Left ventricle myocardium inferior (tissue), 1 donor: ENCODE measurements around the gene EPB41L4A. TPM values are rescaled to one million over a fixed set of nuclear protein-coding genes. Genes with fewer than 3 reads are reported as not detected.

ENCODE experiments used
- DNase-seq: peaks from one replicate; pipeline ENCODE4 v3.0.0-alpha.2; 2020
- H3K27ac ChIP-seq: fragments of 200-600 bp; replicated peaks from 2 replicates; pipeline ENCODE4 v1.8.0; 2021
- H3K27me3 ChIP-seq: fragments of 200-600 bp; 2 replicates; pipeline ENCODE4 v1.8.0; 2021; ENCODE audit warnings: low read depth
- H3K36me3 ChIP-seq: fragments of 200-600 bp; 2 replicates; pipeline ENCODE4 v1.8.0; 2021
- H3K4me1 ChIP-seq: fragments of 200-600 bp; 2 replicates; pipeline ENCODE4 v1.8.0; 2021
- H3K4me3 ChIP-seq: fragments of 200-600 bp; 2 replicates; pipeline ENCODE4 v1.8.0; 2021; ENCODE audit warnings: mild to moderate bottlenecking, moderate library complexity
- H3K9me3 ChIP-seq: fragments of 200-600 bp; replicated peaks from 2 replicates; pipeline ENCODE4 v1.8.0; 2021
- intact Hi-C: fragments of 100-400 bp; cut with micrococcal nuclease; formaldehyde crosslinking; loops from one replicate; pipeline ENCODE4 v1.11.0; 2022
- total RNA-seq: library from RNA; stranded (reverse); fragmentation: NEBNext Ultra II Directional; extraction: Animal tissue kit (Norgen Biotek cat#: 25700); gene quantifications from one replicate; pipeline ENCODE4 v1.2.1, GENCODE V29; 2021
- TF ChIP-seq, protein P1 (sequence below): fragments of 200-600 bp; IDR thresholded peaks from 2 replicates; pipeline ENCODE4 v1.8.0; 2021; ENCODE audit warnings: antibody characterized with exemption, mild to moderate bottlenecking, borderline replicate concordance
- donor health status: DM: no; HTN: yes; CAD: no; lungs with severe emphysema.

Gene EPB41L4A
- total RNA-seq, 1 donor from 2014 or later, result 17.8 TPM

DNA sequence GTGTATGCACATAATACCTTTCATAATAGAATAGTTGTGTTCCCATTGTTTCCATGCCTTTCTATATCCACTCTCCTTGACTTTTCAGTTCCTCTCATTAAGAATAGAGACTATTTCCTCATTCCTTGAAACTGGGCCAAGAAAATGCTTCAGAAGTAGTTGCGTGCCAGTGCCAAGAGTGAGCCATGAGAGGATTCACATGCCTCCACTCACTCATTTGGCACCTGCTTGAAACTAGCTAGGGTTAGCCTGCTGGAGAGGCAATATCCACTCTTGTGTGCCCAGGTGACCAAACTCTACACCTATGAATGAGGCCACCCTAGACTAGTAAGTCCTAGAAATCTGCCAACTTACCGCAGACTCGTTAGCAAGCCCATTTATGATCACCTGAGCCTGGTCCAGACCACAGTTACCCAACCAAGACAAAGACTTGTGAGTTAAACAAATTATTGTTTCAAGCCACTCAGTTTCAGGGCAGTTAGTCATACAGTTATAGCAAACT, 276.3 kb downstream of the EPB41L4A start:
- H3K36me3 ChIP-seq, result no peaks in the 10 kb centered on the region
- no peaks in the 10 kb centered on the region for H3K9me3 ChIP-seq
- no peak overlapping the region for H3K27ac ChIP-seq
- no peaks in the 10 kb centered on the region for H3K27me3 ChIP-seq
- H3K4me3 ChIP-seq, result no peak overlapping the region
- TF ChIP-seq, protein P1, sequence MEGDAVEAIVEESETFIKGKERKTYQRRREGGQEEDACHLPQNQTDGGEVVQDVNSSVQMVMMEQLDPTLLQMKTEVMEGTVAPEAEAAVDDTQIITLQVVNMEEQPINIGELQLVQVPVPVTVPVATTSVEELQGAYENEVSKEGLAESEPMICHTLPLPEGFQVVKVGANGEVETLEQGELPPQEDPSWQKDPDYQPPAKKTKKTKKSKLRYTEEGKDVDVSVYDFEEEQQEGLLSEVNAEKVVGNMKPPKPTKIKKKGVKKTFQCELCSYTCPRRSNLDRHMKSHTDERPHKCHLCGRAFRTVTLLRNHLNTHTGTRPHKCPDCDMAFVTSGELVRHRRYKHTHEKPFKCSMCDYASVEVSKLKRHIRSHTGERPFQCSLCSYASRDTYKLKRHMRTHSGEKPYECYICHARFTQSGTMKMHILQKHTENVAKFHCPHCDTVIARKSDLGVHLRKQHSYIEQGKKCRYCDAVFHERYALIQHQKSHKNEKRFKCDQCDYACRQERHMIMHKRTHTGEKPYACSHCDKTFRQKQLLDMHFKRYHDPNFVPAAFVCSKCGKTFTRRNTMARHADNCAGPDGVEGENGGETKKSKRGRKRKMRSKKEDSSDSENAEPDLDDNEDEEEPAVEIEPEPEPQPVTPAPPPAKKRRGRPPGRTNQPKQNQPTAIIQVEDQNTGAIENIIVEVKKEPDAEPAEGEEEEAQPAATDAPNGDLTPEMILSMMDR, result no peak
- intact Hi-C loops, result no loop called here
- H3K4me1 ChIP-seq, result peaks cover 39% of the 10 kb centered on the region
- DNase-seq, result no peak

DNA sequence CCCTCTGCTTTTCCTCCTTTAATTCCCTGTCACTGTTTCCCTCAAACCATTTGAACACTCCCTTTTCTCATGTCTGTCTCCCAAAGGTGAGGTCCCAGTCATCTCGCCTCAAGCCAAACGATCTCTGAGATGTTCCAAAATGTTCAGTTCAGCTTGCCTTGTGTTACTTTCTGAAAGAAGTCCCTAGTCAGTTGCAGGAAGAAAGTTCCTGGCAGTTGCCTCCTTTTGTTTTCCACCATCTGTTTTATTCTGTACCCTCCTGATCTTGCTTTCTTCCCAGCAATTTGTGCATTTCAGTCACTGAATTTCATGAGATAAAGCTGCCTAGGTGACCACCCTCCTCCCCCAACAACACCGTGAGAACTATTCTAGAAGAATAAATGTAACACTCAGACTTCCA, 277.5 kb downstream of the EPB41L4A start:
- no peaks in the 10 kb centered on the region for H3K9me3 ChIP-seq
- no peak overlapping the region for H3K27ac ChIP-seq
- intact Hi-C loops, result no loop called here
- peaks cover 33% of the 10 kb centered on the region for H3K4me1 ChIP-seq
- no peaks in the 10 kb centered on the region for H3K36me3 ChIP-seq
- H3K27me3 ChIP-seq, result no peaks in the 10 kb centered on the region
- H3K4me3 ChIP-seq, result no peak overlapping the region
- TF ChIP-seq, protein P1, result no peak
- DNase-seq, result no peak

DNA sequence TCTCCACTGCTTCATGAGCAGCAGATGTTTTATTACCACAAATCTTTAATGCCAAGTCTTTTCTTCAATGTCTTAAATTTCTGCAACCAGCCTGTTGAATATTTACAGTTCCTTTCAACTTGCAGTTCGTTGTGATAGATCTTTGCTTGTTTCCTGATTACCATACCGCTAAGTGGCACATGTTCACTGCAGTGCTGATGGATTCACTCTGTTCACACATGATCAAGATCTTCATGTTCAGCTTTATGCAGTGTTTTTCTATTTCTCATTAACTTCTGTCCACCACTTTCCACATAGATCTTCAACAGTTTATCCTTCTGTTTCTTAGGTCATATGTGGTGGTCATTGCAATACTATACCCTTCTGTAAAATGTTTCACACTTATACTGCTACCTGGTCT, 280.6 kb downstream of the EPB41L4A start:
- TF ChIP-seq, protein P1, result no peak
- no peaks in the 10 kb centered on the region for H3K27me3 ChIP-seq
- H3K4me1 ChIP-seq, result peaks cover 19% of the 10 kb centered on the region
- no peak for DNase-seq
- intact Hi-C loops, result no loop called here
- no peak overlapping the region for H3K4me3 ChIP-seq
- no peak overlapping the region for H3K27ac ChIP-seq
- H3K9me3 ChIP-seq, result peaks cover 6% of the 10 kb centered on the region
- no peaks in the 10 kb centered on the region for H3K36me3 ChIP-seq

DNA sequence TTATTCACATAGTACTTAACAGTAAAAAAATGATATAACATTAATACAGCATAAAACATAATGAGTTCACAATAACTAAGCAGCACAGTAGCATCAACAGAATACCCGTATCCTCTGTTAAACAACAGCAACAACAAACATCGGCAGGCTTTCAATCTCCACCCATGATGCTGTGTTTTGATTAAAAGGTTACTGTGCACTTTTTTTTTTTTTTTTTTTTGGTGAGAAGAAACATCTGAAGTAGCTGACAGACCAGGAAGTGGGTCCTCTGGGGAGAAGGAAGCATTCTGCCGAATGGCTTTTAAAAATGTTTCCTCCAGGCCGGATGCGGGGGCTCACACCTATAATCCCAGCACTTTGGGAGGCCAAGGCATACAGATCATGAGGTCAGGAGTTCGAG, 282.3 kb downstream of the EPB41L4A start:
- TF ChIP-seq, protein P1, result no peak
- no peak for DNase-seq
- no peak overlapping the region for H3K4me3 ChIP-seq

DNA sequence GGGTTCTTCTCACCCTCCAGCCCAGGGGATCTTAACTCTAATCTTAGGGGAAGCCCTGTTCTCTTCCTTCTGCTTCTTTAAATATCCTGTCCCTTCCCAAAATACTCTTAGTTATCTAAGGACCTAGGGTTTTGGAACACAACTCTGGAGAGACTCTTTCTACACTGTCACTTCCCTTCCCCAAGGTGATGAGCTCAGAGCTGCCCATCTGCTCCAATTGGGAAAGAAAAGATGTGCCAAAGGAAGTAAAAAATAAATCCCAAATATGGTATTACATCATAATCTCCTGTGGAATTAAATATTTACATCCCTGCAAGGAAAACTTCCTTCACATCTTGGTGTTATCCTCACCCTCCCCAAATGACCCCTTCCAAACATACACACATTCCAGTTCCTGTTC, 291.2 kb downstream of the EPB41L4A start:
- TF ChIP-seq, protein P1, result no peak
- intact Hi-C loops, result no loop called here

More for the DNA sequence above, 282.3 kb downstream of the EPB41L4A start:
- peaks cover 2% of the 10 kb centered on the region for H3K4me1 ChIP-seq
- intact Hi-C loops, result no loop called here
- peaks cover 13% of the 10 kb centered on the region for H3K9me3 ChIP-seq
- H3K27ac ChIP-seq, result no peak overlapping the region
- no peaks in the 10 kb centered on the region for H3K36me3 ChIP-seq
- no peaks in the 10 kb centered on the region for H3K27me3 ChIP-seq

DNA sequence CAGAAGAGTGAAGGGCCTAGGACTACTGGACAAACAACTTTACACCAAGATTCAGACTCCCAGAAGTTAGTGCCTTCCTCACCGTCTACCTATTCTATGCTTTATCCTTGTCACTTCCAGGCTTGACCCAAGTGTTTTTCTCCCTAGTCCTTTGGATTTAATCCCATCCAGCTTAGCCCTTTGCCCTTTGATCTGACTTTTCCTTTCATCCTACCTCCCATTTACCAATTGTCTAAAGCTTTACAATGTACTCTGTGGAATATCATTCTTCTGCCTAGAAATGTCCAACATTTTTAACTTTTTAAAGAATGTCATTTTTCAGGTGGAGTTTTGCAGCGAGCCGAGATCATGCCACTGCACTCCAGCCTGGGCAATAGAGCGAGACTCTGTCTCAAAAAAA, 292.1 kb downstream of the EPB41L4A start:
- Histone ChIP-seq H3K4me3 (no peak overlapping the region), H3K36me3 (no peaks in the 10 kb centered on the region), H3K27ac (no peak overlapping the region), H3K9me3 (no peaks in the 10 kb centered on the region), H3K4me1 (no peaks in the 10 kb centered on the region), H3K27me3 (no peaks in the 10 kb centered on the region)
- intact Hi-C loops, result no loop called here
- no peak for DNase-seq
- TF ChIP-seq, protein P1, result no peak

More for the DNA sequence above, 291.2 kb downstream of the EPB41L4A start:
- H3K4me3 ChIP-seq, result no peak overlapping the region
- H3K4me1 ChIP-seq, result no peaks in the 10 kb centered on the region
- H3K27me3 ChIP-seq, result no peaks in the 10 kb centered on the region
- no peak for DNase-seq
- H3K9me3 ChIP-seq, result peaks cover 7% of the 10 kb centered on the region
- H3K27ac ChIP-seq, result no peak overlapping the region
- no peaks in the 10 kb centered on the region for H3K36me3 ChIP-seq
